Trophoblast cell (in vitro differentiated cells and primary cell): ENCODE measurements around the gene LCP2.

ENCODE experiments used
- DNase-seq, 2 donors: peaks; one replicate each; pipeline ENCODE4 v3.0.0-alpha.2; 2016
- H2AFZ ChIP-seq: 2 replicates; pipeline ENCODE4 v1.6.1; 2013; ENCODE audit warnings: low read length, moderate library complexity, mild to moderate bottlenecking; ENCODE audit not compliant: insufficient read depth, poor library complexity
- H2AK5ac ChIP-seq: 2 replicates; pipeline ENCODE4 v1.6.1; 2013; ENCODE audit warnings: mild to moderate bottlenecking, low read length
- H2BK120ac ChIP-seq: 2 replicates; pipeline ENCODE4 v1.6.1; 2013; ENCODE audit warnings: low read length, mild to moderate bottlenecking, moderate library complexity; ENCODE audit not compliant: insufficient read depth, poor library complexity
- H2BK12ac ChIP-seq: 2 replicates; pipeline ENCODE4 v1.6.1; 2013; ENCODE audit warnings: mild to moderate bottlenecking, low read length, moderate library complexity
- H2BK5ac ChIP-seq: 2 replicates; pipeline ENCODE4 v1.6.1; 2013; ENCODE audit warnings: low read length, low read depth, moderate library complexity, mild to moderate bottlenecking; ENCODE audit not compliant: poor library complexity
- H3K14ac ChIP-seq: 2 replicates; pipeline ENCODE4 v1.6.1; 2013; ENCODE audit warnings: mild to moderate bottlenecking, low read length
- H3K18ac ChIP-seq: 2 replicates; pipeline ENCODE4 v1.6.1; 2013; ENCODE audit warnings: mild to moderate bottlenecking, low read length
- H3K23ac ChIP-seq: 2 replicates; pipeline ENCODE4 v1.6.1; 2013; ENCODE audit warnings: low read length
- H3K27ac ChIP-seq: 2 replicates; pipeline ENCODE4 v1.5.1; 2013; ENCODE audit warnings: low read depth, mild to moderate bottlenecking, inconsistent platforms, low read length, moderate library complexity
- H3K27me3 ChIP-seq: 2 replicates; pipeline ENCODE4 v1.6.1; 2013; ENCODE audit warnings: inconsistent platforms, mild to moderate bottlenecking, low read length, moderate library complexity; ENCODE audit not compliant: insufficient read depth
- H3K36me3 ChIP-seq, 2 experiments: 1 replicate in 1 of 2; 2 replicates in 1 of 2; pipeline ENCODE4 v1.6.1; 2013; ENCODE audit warnings: low read length in 2 of 2, mild to moderate bottlenecking in 2 of 2, moderate library complexity in 1 of 2; ENCODE audit not compliant: insufficient read depth in 2 of 2, control insufficient read depth in 1 of 2
- H3K4ac ChIP-seq: 2 replicates; pipeline ENCODE4 v1.6.1; 2013; ENCODE audit warnings: low read depth, mild to moderate bottlenecking, low read length, moderate library complexity
- H3K4me1 ChIP-seq, 2 experiments: 1 replicate in 1 of 2; 2 replicates in 1 of 2; pipeline ENCODE4 v1.6.1; 2013; ENCODE audit warnings: low read length in 2 of 2, mild to moderate bottlenecking in 2 of 2, moderate library complexity in 1 of 2; ENCODE audit not compliant: insufficient read depth in 2 of 2, control insufficient read depth in 1 of 2
- H3K4me2 ChIP-seq: 2 replicates; pipeline ENCODE4 v1.6.1; 2013; ENCODE audit warnings: inconsistent platforms, mild to moderate bottlenecking, low read length, moderate library complexity
- H3K4me3 ChIP-seq: 2 replicates; pipeline ENCODE4 v1.5.1; 2013; ENCODE audit warnings: mild to moderate bottlenecking, low read depth, low read length, inconsistent platforms
- H3K79me1 ChIP-seq: one replicate; pipeline ENCODE4 v1.6.1; 2013; ENCODE audit warnings: low read length
- H3K79me2 ChIP-seq: 2 replicates; pipeline ENCODE4 v1.6.1; 2013; ENCODE audit warnings: low read length, mild to moderate bottlenecking; ENCODE audit not compliant: control insufficient read depth, insufficient read depth, poor library complexity
- H3K9ac ChIP-seq: 2 replicates; pipeline ENCODE4 v1.6.1; 2013; ENCODE audit warnings: mild to moderate bottlenecking, low read length
- H3K9me3 ChIP-seq: 2 replicates; pipeline ENCODE4 v1.6.1; 2013; ENCODE audit warnings: low read depth, mild to moderate bottlenecking, control low read depth, inconsistent platforms, low read length; ENCODE audit not compliant: insufficient read depth
- H4K12ac ChIP-seq: 2 replicates; pipeline ENCODE4 v1.6.1; 2013; ENCODE audit warnings: low read depth, mild to moderate bottlenecking, low read length, moderate library complexity
- H4K8ac ChIP-seq: 2 replicates; pipeline ENCODE4 v1.6.1; 2013; ENCODE audit warnings: low read depth, mild to moderate bottlenecking, low read length, moderate library complexity
- H4K91ac ChIP-seq: one replicate; pipeline ENCODE4 v1.6.1; 2013; ENCODE audit warnings: low read depth, mild to moderate bottlenecking, low read length, moderate library complexity
- WGBS: extraction: QIAGEN DNeasy Blood & Tissue Kit; methylation state at CpG from one replicate; pipeline ENCODE4 v1.1.7; 2013; ENCODE audit warnings: missing lambda C conversion rate; ENCODE audit not compliant: insufficient read length, insufficient coverage; ENCODE audit errors: extremely low coverage; 5-methylcytosine and 5-hydroxymethylcytosine counted together

LCP2 gene

GRCh38 chr5:170252109-170252508, 45.5 kb downstream of the LCP2 start:
- H3K27me3 ChIP-seq = no peaks in the 10 kb centered on the region
- H3K4ac ChIP-seq = no peak overlapping the region
- no peak overlapping the region for H3K23ac ChIP-seq
- DNase-seq = no peak
- no peaks in the 10 kb centered on the region for H3K79me2 ChIP-seq
- H3K27ac ChIP-seq = no peak overlapping the region
- H3K4me2 ChIP-seq = no peak overlapping the region
- no peak overlapping the region for H2BK12ac ChIP-seq
- H3K9ac ChIP-seq = peak overlapping the region; percentile 67
- no CpG with 5 or more reads among the region's 3 CpGs for WGBS
- H4K91ac ChIP-seq = no peak overlapping the region
- no peak overlapping the region for H3K18ac ChIP-seq
- no peaks in the 10 kb centered on the region for H3K9me3 ChIP-seq
- H4K12ac ChIP-seq = no peak overlapping the region
- no peak overlapping the region for H2BK5ac ChIP-seq
- H4K8ac ChIP-seq = no peak overlapping the region
- H2AK5ac ChIP-seq = no peak overlapping the region
- peaks cover 0 to 8% of the 10 kb centered on the region in 2 experiments for H3K4me1 ChIP-seq
- H2AFZ ChIP-seq = no peak overlapping the region
- no peak overlapping the region for H3K4me3 ChIP-seq
- H2BK120ac ChIP-seq = no peak overlapping the region
- no peaks in the 10 kb centered on the region for H3K79me1 ChIP-seq
- no peak overlapping the region for H3K14ac ChIP-seq
- no peaks in the 10 kb centered on the region for H3K36me3 ChIP-seq

- Histone ChIP-seq H3K27ac (no peak overlapping the region), H3K79me1 (no peaks in the 10 kb centered on the region), H2BK5ac (no peak overlapping the region), H4K91ac (no peak overlapping the region), H3K4me3 (no peak overlapping the region), H2AFZ (no peak overlapping the region), H3K79me2 (no peaks in the 10 kb centered on the region), H3K14ac (no peak overlapping the region), H2BK12ac (no peak overlapping the region), H2BK120ac (no peak overlapping the region), H3K4me2 (no peak overlapping the region), H3K36me3 (no peaks in the 10 kb centered on the region), H3K27me3 (no peaks in the 10 kb centered on the region), H4K8ac (no peak overlapping the region), H2AK5ac (no peak overlapping the region), H3K9ac (no peak overlapping the region), H3K18ac (no peak overlapping the region), H3K23ac (no peak overlapping the region), H3K4ac (no peak overlapping the region), H3K4me1 (peaks cover 0 to 9% of the 10 kb centered on the region in 2 experiments), H3K9me3 (no peaks in the 10 kb centered on the region), H4K12ac (no peak overlapping the region)
- DNase-seq = no peak
- WGBS = no CpG with 5 or more reads among the region's 2 CpGs
Observed at GRCh38 chr5:170251462-170251861, 46.1 kb downstream of the LCP2 start.

GRCh38 chr5:170250810-170251317, 46.7 kb downstream of the LCP2 start:
- no peak overlapping the region for H3K4ac ChIP-seq
- H4K12ac ChIP-seq = no peak overlapping the region
- no peak overlapping the region for H3K14ac ChIP-seq
- H3K18ac ChIP-seq = no peak overlapping the region
- peaks cover 0 to 11% of the 10 kb centered on the region in 2 experiments for H3K4me1 ChIP-seq
- no peaks in the 10 kb centered on the region for H3K27me3 ChIP-seq
- H3K9me3 ChIP-seq = no peaks in the 10 kb centered on the region
- no peak overlapping the region for H3K23ac ChIP-seq
- H3K4me2 ChIP-seq = no peak overlapping the region
- no peak overlapping the region for H2BK120ac ChIP-seq
- DNase-seq = no peak
- H4K8ac ChIP-seq = no peak overlapping the region
- no peak overlapping the region for H3K4me3 ChIP-seq
- H3K79me2 ChIP-seq = no peaks in the 10 kb centered on the region
- no peak overlapping the region for H3K27ac ChIP-seq
- no peaks in the 10 kb centered on the region for H3K79me1 ChIP-seq
- H4K91ac ChIP-seq = no peak overlapping the region
- H3K9ac ChIP-seq = no peak overlapping the region
- H2AK5ac ChIP-seq = no peak overlapping the region
- no CpG with 5 or more reads among the region's 3 CpGs for WGBS
- no peaks in the 10 kb centered on the region for H3K36me3 ChIP-seq
- no peak overlapping the region for H2BK5ac ChIP-seq
- H2AFZ ChIP-seq = no peak overlapping the region
- no peak overlapping the region for H2BK12ac ChIP-seq

- H2AFZ ChIP-seq = no peak overlapping the region
- no peak overlapping the region for H4K91ac ChIP-seq
- H3K79me2 ChIP-seq = no peaks in the 10 kb centered on the region
- no peak overlapping the region for H4K12ac ChIP-seq
- H3K4me2 ChIP-seq = no peak overlapping the region
- WGBS = no CpG with 5 or more reads among the region's 4 CpGs
- H2AK5ac ChIP-seq = no peak overlapping the region
- H3K4me1 ChIP-seq = peaks cover 0 to 11% of the 10 kb centered on the region in 2 experiments
- no peak overlapping the region for H4K8ac ChIP-seq
- H3K18ac ChIP-seq = no peak overlapping the region
- H3K4me3 ChIP-seq = no peak overlapping the region
- no peaks in the 10 kb centered on the region for H3K36me3 ChIP-seq
- H3K14ac ChIP-seq = no peak overlapping the region
- H3K79me1 ChIP-seq = no peaks in the 10 kb centered on the region
- no peaks in the 10 kb centered on the region for H3K9me3 ChIP-seq
- no peak overlapping the region for H3K4ac ChIP-seq
- H3K27ac ChIP-seq = no peak overlapping the region
- no peak overlapping the region for H3K23ac ChIP-seq
- no peak overlapping the region for H3K9ac ChIP-seq
- H3K27me3 ChIP-seq = no peaks in the 10 kb centered on the region
- H2BK120ac ChIP-seq = no peak overlapping the region
- no peak overlapping the region for H2BK5ac ChIP-seq
- H2BK12ac ChIP-seq = no peak overlapping the region
- no peak for DNase-seq
Observed at GRCh38 chr5:170249355-170249754, 48.2 kb downstream of the LCP2 start.
